Panc1 (cell line): Measurements from ENCODE around the gene MPO. TPM values are rescaled to one million over a fixed set of nuclear protein-coding genes. Genes with fewer than 3 reads are reported as not detected.

Experiments
- ATAC-seq: fragments of 200-7000 bp; cut with Tn5 transposase; 2 replicates; pipeline ENCODE4 v1.9.1; 2020; ENCODE audit warnings: mild to moderate bottlenecking, moderate library complexity
- BruUV-seq: library from RNA; stranded (reverse); fragments of 400-500 nt; replicated peaks from 2 replicates; lab custom pipeline; 2021; lab: Mats Ljungman, UMichigan
- CTCF ChIA-PET: fragments of 300-600 bp; sonication (Branson Sonifier 250); formaldehyde crosslinking; loops from one replicate; lab custom pipeline; 2022; ENCODE audit warnings: antibody characterized with exemption; lab: Charles Lee
- POLR2A ChIA-PET: fragments of 300-600 bp; sonication (Branson Sonifier 250); formaldehyde crosslinking; loops from one replicate; lab custom pipeline; 2022; ENCODE audit warnings: antibody characterized with exemption; lab: Charles Lee
- DNase-seq: peaks from one replicate; pipeline ENCODE4 v3.0.0-alpha.2; 2010; ENCODE audit warnings: low read depth, low spot score
- H3K27ac ChIP-seq: 2 replicates; pipeline ENCODE4 v1.5.1; 2011; ENCODE audit warnings: mild to moderate bottlenecking, low read length, inconsistent platforms
- H3K27me3 ChIP-seq: fragments of 200-500 bp; sonication (Bioruptor generic); 2 replicates; pipeline ENCODE4 v1.6.0; 2014; ENCODE audit warnings: low read length, inconsistent platforms; ENCODE audit not compliant: control insufficient read depth, insufficient read depth
- H3K36me3 ChIP-seq: fragments of 200-500 bp; sonication (Bioruptor generic); 2 replicates; pipeline ENCODE4 v1.5.1; 2014; ENCODE audit warnings: inconsistent platforms, mild to moderate bottlenecking, low read length, moderate library complexity; ENCODE audit not compliant: control insufficient read depth, insufficient read depth
- H3K4me1 ChIP-seq: 2 replicates; pipeline ENCODE4 v1.5.1; 2011; ENCODE audit warnings: inconsistent platforms, mild to moderate bottlenecking, low read length, moderate library complexity; ENCODE audit not compliant: control insufficient read depth, insufficient read depth
- H3K4me3 ChIP-seq, 2 experiments: 2 replicates each; pipeline ENCODE4 v1.5.1; 2011 to 2012; ENCODE audit warnings: low read depth in 2 of 2, low read length in 2 of 2, mild to moderate bottlenecking in 2 of 2, inconsistent platforms in 1 of 2, moderate library complexity in 1 of 2
- H3K9me3 ChIP-seq: fragments of 200-500 bp; sonication (Bioruptor generic); 2 replicates; pipeline ENCODE4 v1.5.1; 2014; ENCODE audit warnings: low read depth, mild to moderate bottlenecking, inconsistent platforms, low read length, moderate library complexity; ENCODE audit not compliant: control insufficient read depth, insufficient read depth
- POLR2AphosphoS5 ChIP-seq: IDR thresholded peaks from 2 replicates; pipeline ENCODE4 v1.6.1; 2012; ENCODE audit warnings: mild to moderate bottlenecking, low read depth, low read length, moderate library complexity
- SIN3A ChIP-seq: IDR thresholded peaks from 2 replicates; pipeline ENCODE4 v1.6.1; 2012; ENCODE audit warnings: low read depth, mild to moderate bottlenecking, low read length, moderate library complexity, borderline replicate concordance; ENCODE audit not compliant: insufficient read depth
- TCF7L2 ChIP-seq: IDR thresholded peaks from 2 replicates; pipeline ENCODE4 v1.6.1; 2011; ENCODE audit warnings: mild to moderate bottlenecking, low read depth, low read length, inconsistent platforms
- in situ Hi-C: cut with HindIII; loops from 2 replicates; pipeline ENCODE4 v1.10.0; 2016; ENCODE audit warnings: low sequenced_read_pairs, low pct_unique_long_range_greater_than_20kb
- intact Hi-C: fragments of 100-400 bp; cut with micrococcal nuclease; formaldehyde crosslinking; loops from one replicate; pipeline ENCODE4 v1.10.0; 2022; ENCODE audit not compliant: unreplicated experiment
- total RNA-seq: library from RNA; stranded (reverse); gene quantifications from one replicate; pipeline ENCODE4 v1.2.1, GENCODE V29; 2021; ENCODE audit not compliant: unreplicated experiment
- TF ChIP-seq, protein P1 (sequence below), 2 experiments: IDR thresholded peaks; 2 replicates each; pipeline ENCODE4 v1.6.1; 2011 to 2012; ENCODE audit warnings: low read depth in 2 of 2, control low read depth in 1 of 2, low read length in 1 of 2, mild to moderate bottlenecking in 1 of 2, moderate library complexity in 1 of 2; ENCODE audit not compliant: insufficient read depth in 1 of 2
- TF ChIP-seq, protein P2 (sequence below): fragments of 450-650 bp; IDR thresholded peaks from 2 replicates; pipeline ENCODE4 v1.5.1; 2017; ENCODE audit warnings: mild to moderate bottlenecking

The MPO gene
- total RNA-seq, 1 experiment from 2014 or later: not detected

DNA sequence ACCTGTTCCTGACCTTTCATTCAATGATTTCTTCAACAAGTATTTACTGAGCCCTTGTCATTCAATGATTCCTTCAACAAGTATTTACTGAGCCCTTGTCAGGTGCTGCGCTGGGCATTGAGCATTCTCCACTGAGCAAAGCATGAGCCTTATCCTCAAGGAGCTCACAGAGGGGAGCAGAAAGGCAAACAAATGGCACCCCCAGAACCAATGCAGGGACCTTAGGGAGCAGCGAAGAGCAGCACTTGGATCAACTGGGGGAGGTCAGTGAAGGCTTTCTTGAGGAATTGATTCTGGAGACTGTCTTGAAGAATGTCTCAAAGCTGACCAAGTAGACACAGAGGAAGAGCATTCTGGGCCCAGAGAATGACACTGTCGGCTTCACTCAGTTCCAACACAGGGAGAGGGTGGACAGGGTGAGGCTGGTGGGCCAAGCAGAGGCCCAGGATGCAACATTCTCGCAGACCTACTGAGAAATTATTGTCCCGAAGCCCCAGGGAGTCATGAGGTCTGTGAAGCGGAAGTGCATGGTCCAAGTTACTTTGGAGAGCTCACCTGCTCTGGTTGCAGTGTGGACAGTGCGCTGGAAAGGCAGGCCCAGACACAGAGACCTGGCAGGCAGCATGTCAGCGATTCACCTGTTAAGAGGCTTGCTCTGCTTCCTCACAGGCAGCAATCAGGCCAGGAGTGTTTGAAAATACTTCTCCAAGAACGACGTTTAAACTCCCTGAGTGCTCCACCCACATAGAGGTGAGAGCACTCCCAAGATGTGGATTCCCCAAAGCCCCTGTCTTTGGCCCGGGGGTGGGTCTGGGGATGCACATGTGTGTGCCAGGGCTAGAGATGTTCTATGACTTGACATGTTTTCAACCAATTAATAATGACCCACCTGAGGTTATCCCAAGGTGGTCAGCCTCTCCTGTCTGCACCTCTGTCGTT lies 3.2 kb upstream of the MPO start:
- Histone ChIP-seq H3K27ac (no peak overlapping the region), H3K36me3 (no peaks in the 10 kb centered on the region), H3K27me3 (no peaks in the 10 kb centered on the region), H3K9me3 (no peaks in the 10 kb centered on the region), H3K4me3 (no peak overlapping the region), H3K4me1 (no peaks in the 10 kb centered on the region)
- intact Hi-C loops (no loop called here), in situ Hi-C loops (no loop called here)
- TF ChIP-seq, protein P1, sequence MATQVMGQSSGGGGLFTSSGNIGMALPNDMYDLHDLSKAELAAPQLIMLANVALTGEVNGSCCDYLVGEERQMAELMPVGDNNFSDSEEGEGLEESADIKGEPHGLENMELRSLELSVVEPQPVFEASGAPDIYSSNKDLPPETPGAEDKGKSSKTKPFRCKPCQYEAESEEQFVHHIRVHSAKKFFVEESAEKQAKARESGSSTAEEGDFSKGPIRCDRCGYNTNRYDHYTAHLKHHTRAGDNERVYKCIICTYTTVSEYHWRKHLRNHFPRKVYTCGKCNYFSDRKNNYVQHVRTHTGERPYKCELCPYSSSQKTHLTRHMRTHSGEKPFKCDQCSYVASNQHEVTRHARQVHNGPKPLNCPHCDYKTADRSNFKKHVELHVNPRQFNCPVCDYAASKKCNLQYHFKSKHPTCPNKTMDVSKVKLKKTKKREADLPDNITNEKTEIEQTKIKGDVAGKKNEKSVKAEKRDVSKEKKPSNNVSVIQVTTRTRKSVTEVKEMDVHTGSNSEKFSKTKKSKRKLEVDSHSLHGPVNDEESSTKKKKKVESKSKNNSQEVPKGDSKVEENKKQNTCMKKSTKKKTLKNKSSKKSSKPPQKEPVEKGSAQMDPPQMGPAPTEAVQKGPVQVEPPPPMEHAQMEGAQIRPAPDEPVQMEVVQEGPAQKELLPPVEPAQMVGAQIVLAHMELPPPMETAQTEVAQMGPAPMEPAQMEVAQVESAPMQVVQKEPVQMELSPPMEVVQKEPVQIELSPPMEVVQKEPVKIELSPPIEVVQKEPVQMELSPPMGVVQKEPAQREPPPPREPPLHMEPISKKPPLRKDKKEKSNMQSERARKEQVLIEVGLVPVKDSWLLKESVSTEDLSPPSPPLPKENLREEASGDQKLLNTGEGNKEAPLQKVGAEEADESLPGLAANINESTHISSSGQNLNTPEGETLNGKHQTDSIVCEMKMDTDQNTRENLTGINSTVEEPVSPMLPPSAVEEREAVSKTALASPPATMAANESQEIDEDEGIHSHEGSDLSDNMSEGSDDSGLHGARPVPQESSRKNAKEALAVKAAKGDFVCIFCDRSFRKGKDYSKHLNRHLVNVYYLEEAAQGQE (IDR thresholded peaks at IDR 0.05; ENCODE audit: insufficient read depth in 1 of 2, low read depth in 2 of 2, low read length in 1 of 2): no peak
- TF ChIP-seq SIN3A: no peak
- TF ChIP-seq TCF7L2: no peak
- TF ChIP-seq, protein P2, sequence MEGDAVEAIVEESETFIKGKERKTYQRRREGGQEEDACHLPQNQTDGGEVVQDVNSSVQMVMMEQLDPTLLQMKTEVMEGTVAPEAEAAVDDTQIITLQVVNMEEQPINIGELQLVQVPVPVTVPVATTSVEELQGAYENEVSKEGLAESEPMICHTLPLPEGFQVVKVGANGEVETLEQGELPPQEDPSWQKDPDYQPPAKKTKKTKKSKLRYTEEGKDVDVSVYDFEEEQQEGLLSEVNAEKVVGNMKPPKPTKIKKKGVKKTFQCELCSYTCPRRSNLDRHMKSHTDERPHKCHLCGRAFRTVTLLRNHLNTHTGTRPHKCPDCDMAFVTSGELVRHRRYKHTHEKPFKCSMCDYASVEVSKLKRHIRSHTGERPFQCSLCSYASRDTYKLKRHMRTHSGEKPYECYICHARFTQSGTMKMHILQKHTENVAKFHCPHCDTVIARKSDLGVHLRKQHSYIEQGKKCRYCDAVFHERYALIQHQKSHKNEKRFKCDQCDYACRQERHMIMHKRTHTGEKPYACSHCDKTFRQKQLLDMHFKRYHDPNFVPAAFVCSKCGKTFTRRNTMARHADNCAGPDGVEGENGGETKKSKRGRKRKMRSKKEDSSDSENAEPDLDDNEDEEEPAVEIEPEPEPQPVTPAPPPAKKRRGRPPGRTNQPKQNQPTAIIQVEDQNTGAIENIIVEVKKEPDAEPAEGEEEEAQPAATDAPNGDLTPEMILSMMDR: no peak
- TF ChIP-seq POLR2AphosphoS5: no peak
- DNase-seq (no peak), ATAC-seq (no peak)
- ChIA-PET CTCF (no interaction called here), POLR2A (no interaction called here)
- no TSS peak for BruUV-seq

DNA sequence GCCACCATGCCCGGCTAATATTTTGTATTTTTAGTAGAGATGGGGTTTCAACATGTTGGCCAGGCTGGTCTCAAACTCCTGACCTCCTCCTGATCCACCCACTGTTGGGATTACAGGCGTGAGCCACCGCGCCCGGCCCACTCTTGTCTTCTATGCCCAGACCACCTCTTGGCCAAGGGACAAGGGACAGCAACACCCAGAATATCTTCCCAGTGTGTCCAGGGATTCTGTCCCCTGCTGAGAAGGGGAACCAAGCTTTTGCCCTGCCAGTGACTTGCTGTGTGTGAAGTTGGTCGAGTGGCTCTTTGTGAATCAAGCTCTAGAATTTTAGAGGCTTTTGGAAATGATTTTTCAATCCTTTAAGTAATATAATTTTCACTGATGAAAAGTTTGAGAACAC lies 1.7 kb upstream of the MPO start:
- ChIA-PET POLR2A (no interaction called here), CTCF (no interaction called here)

More for the DNA sequence above, 1.7 kb upstream of the MPO start:
- H3K27me3 ChIP-seq: no peaks in the 10 kb centered on the region
- DNase-seq (no peak), ATAC-seq (no peak)
- H3K4me3 ChIP-seq: no peak overlapping the region
- no peaks in the 10 kb centered on the region for H3K4me1 ChIP-seq
- no peak for TF ChIP-seq POLR2AphosphoS5
- TF ChIP-seq, protein P1 (IDR thresholded peaks at IDR 0.05; ENCODE audit: insufficient read depth in 1 of 2, low read depth in 2 of 2, low read length in 1 of 2): no peak
- TF ChIP-seq, protein P2: no peak
- TF ChIP-seq SIN3A: no peak
- TF ChIP-seq TCF7L2: no peak
- no peak overlapping the region for H3K27ac ChIP-seq
- no peaks in the 10 kb centered on the region for H3K36me3 ChIP-seq
- no TSS peak for BruUV-seq
- in situ Hi-C loops (no loop called here), intact Hi-C loops (no loop called here)
- no peaks in the 10 kb centered on the region for H3K9me3 ChIP-seq
